MG63 (cell line): Measurements from ENCODE around the gene SDF4. TPM values are rescaled to one million over a fixed set of nuclear protein-coding genes. Genes with fewer than 3 reads are reported as not detected.

Source experiments
- DNase-seq: peaks from one replicate; pipeline ENCODE4 v3.0.0-alpha.2; 2020
- H3K27me3 ChIP-seq: fragments of 250-450 bp; sonication (Bioruptor Pico); 2 replicates; pipeline ENCODE4 v1.5.1; 2020; ENCODE audit warnings: mild to moderate bottlenecking, moderate library complexity
- H3K36me3 ChIP-seq: fragments of 250-450 bp; sonication (Bioruptor Pico); 2 replicates; pipeline ENCODE4 v1.5.1; 2020; ENCODE audit warnings: mild to moderate bottlenecking, moderate library complexity
- H3K4me3 ChIP-seq: fragments of 250-450 bp; sonication (Bioruptor Pico); 2 replicates; pipeline ENCODE4 v1.5.1; 2020; ENCODE audit warnings: mild to moderate bottlenecking, moderate library complexity
- H3K9me3 ChIP-seq: fragments of 250-450 bp; sonication (Bioruptor Pico); 2 replicates; pipeline ENCODE4 v1.5.1; 2020; ENCODE audit warnings: mild to moderate bottlenecking, moderate library complexity
- total RNA-seq: library from RNA; depleted of rRNA; stranded (reverse); fragments of >200 nt; shearing (Covaris generic); gene quantifications from 2 replicates; pipeline ENCODE4 v1.2.3, GENCODE V29; 2014; ENCODE audit warnings: low replicate concordance

Gene SDF4
- total RNA-seq, 1 experiment from 2014 or later, result 126 TPM

GRCh38 chr1:1246577-1247340 is 15.0 kb upstream of the SDF4 start, which contains the start of gene C1QTNF12:
Gene C1QTNF12, minus strand, starts transcription at chr1:1246722. Its CDS starts 32 bp downstream, at chr1:1246690.
- H3K9me3 ChIP-seq, result no peaks in the 10 kb centered on the region
- H3K4me3 ChIP-seq, result no peak within 1 kb of the TSS
- H3K36me3 ChIP-seq, result no peaks in the 10 kb centered on the region
- H3K27me3 ChIP-seq, result no peaks in the 10 kb centered on the region
- DNase-seq, result no peak

- no peaks in the 10 kb centered on the region for H3K27me3 ChIP-seq
- H3K4me3 ChIP-seq, result no peak overlapping the region
- DNase-seq, result no peak
- H3K36me3 ChIP-seq, result no peaks in the 10 kb centered on the region
- no peaks in the 10 kb centered on the region for H3K9me3 ChIP-seq
These were observed 14.2 kb upstream of the SDF4 start for GRCh38 chr1:1245817-1246576.

- no peaks in the 10 kb centered on the region for H3K9me3 ChIP-seq
- no peaks in the 10 kb centered on the region for H3K36me3 ChIP-seq
- no peak overlapping the region for H3K4me3 ChIP-seq
- no peaks in the 10 kb centered on the region for H3K27me3 ChIP-seq
- no peak for DNase-seq
These were observed 13.5 kb upstream of the SDF4 start for GRCh38 chr1:1245178-1245816.

DNA sequence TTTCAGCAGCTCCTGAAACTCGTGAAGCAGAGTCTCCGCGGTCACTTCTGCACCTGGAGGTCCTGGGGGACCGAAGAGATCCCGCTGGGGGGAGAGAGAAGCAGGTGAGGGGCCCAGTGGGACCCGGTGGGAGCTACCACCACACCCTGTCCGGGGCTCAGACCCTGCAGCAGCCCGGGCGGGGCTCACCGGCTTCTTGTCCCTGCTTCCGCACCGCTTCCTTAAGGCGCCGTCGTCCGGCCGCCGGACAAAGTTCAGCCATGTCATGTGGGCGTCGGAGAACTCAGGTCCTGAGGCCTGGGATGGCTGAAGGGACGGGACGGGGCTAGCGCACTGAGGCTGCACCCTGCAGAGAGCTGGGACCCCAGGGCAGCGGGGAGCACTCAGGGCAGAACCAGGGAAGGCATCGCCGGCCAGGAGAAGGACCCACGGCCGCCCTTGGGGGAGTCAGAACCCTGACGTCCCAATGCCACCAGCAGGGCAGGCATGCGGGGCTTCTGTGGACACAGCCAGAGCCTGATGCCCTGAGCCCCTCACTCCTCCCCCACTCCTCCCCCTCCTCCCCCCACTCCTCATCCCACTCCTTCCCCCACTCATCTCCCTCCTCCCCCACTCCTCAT is 12.5 kb upstream of the SDF4 start:
- Histone ChIP-seq H3K36me3 (no peaks in the 10 kb centered on the region), H3K27me3 (no peaks in the 10 kb centered on the region), H3K9me3 (no peaks in the 10 kb centered on the region), H3K4me3 (no peak overlapping the region)
- DNase-seq, result no peak

DNA sequence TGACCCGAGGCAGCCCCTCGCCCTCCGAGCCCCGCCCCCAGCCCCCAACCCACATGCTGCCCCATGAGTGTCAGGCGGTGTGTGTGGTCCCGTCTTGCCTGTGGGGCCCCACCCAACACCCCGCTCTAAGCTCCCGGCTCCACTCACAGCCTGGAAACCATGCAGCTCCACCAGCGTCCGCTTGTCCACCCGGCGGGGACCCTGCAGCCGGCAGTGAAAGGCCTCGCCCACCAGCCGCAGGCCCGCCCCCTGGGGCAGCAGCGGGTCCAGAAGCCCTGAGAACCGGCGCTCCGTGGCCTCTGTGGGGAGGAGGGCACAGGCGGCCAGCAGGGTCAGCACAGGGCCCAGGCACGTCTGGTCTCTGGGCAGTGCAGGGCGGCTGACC is 12.0 kb upstream of the SDF4 start:
- no peak for DNase-seq
- no peak overlapping the region for H3K4me3 ChIP-seq
- H3K36me3 ChIP-seq, result no peaks in the 10 kb centered on the region
- no peaks in the 10 kb centered on the region for H3K27me3 ChIP-seq
- H3K9me3 ChIP-seq, result no peaks in the 10 kb centered on the region

- no peaks in the 10 kb centered on the region for H3K36me3 ChIP-seq
These were observed 11.5 kb upstream of the SDF4 start for GRCh38 chr1:1243266-1243660.

GRCh38 chr1:1242461-1243265 is 10.9 kb upstream of the SDF4 start:
- no peaks in the 10 kb centered on the region for H3K9me3 ChIP-seq
- no peaks in the 10 kb centered on the region for H3K36me3 ChIP-seq
- no peak for DNase-seq
- H3K4me3 ChIP-seq, result no peak overlapping the region
- H3K27me3 ChIP-seq, result no peaks in the 10 kb centered on the region

More at GRCh38 chr1:1243266-1243660, 11.5 kb upstream of the SDF4 start:
- no peak for DNase-seq
- Histone ChIP-seq H3K27me3 (no peaks in the 10 kb centered on the region), H3K4me3 (no peak overlapping the region), H3K9me3 (no peaks in the 10 kb centered on the region)

DNA sequence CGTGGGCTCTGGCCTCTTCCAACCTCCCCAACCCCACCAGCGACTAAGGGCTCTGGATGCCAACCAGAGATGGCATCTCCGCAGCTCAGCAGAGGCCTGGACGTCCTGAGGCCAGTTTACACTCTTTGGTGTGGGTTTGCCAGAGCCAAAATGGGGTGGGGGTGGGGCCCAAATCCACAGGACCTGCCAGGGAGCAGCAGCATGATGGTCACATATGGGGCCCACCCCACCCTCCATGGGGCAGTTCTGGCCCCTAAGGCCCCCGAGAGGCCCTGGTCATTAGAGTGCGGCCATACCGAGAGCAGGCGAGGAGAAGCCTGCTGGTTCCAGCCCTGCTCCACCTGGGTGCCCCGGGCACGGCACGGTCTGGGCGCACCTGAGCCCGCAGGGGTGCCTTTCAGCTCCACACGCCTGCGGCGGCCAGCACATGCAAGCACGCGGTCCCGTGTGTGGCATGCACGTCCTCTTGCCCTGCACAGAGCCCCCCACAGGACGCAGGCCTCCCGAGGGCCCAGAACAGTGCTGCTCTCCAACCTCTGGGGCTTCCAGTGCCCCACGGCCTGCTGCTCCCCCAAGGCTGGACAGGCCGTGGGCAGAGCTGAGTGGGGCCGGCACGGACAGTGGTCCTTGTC is 9.9 kb upstream of the SDF4 start:
- Histone ChIP-seq H3K4me3 (no peak overlapping the region), H3K9me3 (no peaks in the 10 kb centered on the region), H3K36me3 (no peaks in the 10 kb centered on the region), H3K27me3 (no peaks in the 10 kb centered on the region)
- DNase-seq, result no peak

DNA sequence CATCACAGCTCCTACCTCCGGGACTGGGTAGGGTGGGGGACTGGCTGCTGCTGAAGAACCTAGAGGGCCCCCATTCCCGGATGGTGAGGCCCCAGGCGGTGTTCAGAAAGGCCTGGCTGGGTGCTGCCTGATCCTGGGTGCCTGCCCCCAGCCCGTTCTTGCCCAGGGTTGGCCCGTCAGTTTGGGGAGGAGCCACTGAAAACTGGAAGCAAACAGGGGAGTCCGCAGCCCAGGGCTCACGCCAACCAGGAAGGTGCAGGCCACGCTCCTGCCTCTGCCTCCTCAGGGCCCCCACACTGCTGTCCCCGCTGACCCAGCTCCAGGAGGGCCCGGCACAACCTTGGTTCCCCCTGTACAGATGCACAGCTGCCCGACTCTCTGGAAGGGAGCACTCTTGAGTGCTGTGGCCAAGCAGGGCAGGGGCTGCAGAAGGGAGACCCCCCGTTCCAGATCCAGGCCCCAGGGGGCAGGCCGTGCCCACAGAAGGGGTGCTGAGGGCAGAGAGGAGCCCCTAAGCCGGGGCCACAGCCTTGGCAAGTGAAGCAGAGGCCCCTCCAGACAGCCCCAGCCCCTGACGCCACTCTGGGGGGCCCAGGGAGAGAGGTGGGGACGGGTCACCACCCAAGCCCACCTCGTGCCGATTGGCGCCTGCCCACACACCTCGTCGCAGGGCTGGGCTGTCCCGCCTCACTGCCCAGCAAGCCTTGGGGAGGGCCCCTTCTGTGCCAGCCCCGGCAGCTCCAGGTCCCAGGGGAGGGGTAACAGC is 9.2 kb upstream of the SDF4 start:
- Histone ChIP-seq H3K36me3 (no peaks in the 10 kb centered on the region), H3K4me3 (no peak overlapping the region), H3K9me3 (no peaks in the 10 kb centered on the region), H3K27me3 (no peaks in the 10 kb centered on the region)
- no peak for DNase-seq

GRCh38 chr1:1240348-1240732 is 8.5 kb upstream of the SDF4 start:
- Histone ChIP-seq H3K27me3 (no peaks in the 10 kb centered on the region), H3K36me3 (no peaks in the 10 kb centered on the region), H3K9me3 (no peaks in the 10 kb centered on the region), H3K4me3 (no peak overlapping the region)
- DNase-seq, result no peak

- DNase-seq, result no peak
- no peaks in the 10 kb centered on the region for H3K27me3 ChIP-seq
- no peaks in the 10 kb centered on the region for H3K9me3 ChIP-seq
- no peak overlapping the region for H3K4me3 ChIP-seq
- H3K36me3 ChIP-seq, result no peaks in the 10 kb centered on the region; the same call in 1 of the 2 replicates
These were observed 8.0 kb upstream of the SDF4 start for GRCh38 chr1:1239614-1240347.

GRCh38 chr1:1239227-1239613 is 7.4 kb upstream of the SDF4 start:
- Histone ChIP-seq H3K27me3 (no peaks in the 10 kb centered on the region), H3K9me3 (no peaks in the 10 kb centered on the region), H3K36me3 (peaks cover 4% of the 10 kb centered on the region), H3K4me3 (no peak overlapping the region)
- no peak for DNase-seq

DNA sequence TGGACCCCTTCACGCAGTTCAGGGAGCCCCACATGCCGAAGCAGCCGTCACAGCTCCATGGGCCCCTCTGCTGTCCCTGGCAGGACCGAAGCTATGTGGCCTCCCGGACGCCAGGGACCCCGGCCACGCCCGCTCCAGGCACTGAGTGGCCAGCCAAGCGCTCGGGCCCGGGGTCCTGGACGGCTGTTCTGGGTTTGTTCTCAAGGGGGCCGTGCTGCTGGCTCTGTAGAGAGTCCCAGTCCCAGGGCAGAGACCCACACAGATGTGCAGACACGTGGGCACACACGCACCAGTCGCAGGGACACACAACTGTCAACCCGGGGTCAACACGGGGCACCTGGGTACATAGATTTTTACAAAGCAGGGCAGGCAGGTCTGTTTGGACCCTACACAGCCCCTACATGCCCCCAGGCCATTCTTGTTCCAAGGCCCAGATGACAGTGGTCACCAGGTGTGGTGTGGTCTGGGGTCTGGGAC is 6.9 kb upstream of the SDF4 start:
- H3K9me3 ChIP-seq, result no peaks in the 10 kb centered on the region
- no peak for DNase-seq
- H3K27me3 ChIP-seq, result no peaks in the 10 kb centered on the region
- H3K36me3 ChIP-seq, result peaks cover 9% of the 10 kb centered on the region
- H3K4me3 ChIP-seq, result no peak overlapping the region

GRCh38 chr1:1237874-1238701 is 6.3 kb upstream of the SDF4 start:
- H3K27me3 ChIP-seq, result no peaks in the 10 kb centered on the region
- H3K36me3 ChIP-seq, result peaks cover 13% of the 10 kb centered on the region
- no peaks in the 10 kb centered on the region for H3K9me3 ChIP-seq
- H3K4me3 ChIP-seq, result no peak overlapping the region
- DNase-seq, result no peak
